Activated effector memory CD4-positive, alpha-beta T cell treated with anti-CD3 and anti-CD28 coated beads, Interleukin-2, amount 50 U/mL, for 16 hours (primary cell): ENCODE results near the gene ENOX1.

ENCODE experiments used
- DNase-seq: peaks from one replicate; pipeline ENCODE4 v3.0.0-alpha.2; 2020

ENOX1 gene

DNA sequence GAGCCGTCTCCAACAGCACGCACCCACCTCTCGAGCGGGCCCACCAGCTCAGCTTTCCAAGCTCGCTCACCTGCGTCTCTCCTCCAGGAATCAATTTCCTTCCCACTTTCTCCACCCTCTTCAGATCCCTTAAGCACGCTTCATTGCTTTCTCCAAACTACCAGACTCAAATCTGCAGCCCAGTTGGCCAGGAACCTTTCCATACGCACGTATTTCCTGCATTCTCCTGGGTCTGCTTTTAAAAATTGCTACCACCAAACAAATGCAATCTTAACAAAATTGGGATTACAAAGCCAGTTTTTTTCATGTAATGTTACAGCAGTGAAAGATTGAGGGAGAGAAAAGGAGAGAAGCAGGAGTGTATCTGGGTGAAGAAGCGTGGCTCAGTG lies 1.5 kb downstream of the ENOX1 start:
- DNase-seq = no peak

DNA sequence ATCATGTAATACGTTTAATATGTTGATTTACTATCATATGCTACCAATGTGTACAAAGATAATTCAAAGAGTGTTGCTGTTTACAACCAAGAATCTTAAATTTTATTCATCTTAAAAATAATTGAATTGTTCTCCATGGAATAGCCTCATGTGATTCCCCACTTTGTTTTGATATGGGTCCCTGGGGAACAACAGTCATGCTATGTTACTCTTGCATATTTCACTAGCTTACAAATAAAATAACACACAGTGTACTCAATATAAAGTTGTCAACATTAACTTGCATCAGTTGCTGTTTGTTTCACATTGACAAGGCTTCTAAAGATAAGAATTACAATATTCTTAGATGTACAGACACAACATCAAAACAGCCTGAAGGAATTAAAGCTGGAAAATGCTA lies 2.3 kb downstream of the ENOX1 start:
- no peak for DNase-seq

DNA sequence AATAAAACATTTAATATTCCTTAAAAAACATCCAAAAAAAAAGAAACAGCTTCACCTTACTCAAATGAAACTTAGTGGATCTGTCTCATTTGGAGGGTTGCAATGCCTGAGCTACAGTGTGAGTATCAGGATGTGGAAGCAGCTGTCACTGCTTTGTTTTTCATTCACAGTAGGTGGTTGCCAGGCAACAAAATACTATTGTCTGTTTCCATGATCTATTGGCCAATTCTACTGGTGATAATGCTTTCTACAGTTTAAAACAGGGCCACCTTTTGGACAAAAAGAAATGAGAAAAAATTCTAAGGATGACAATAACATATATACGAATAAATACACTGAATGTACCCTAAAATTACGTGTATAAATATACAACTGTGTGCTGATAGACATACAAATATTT lies 3.0 kb downstream of the ENOX1 start:
- no peak for DNase-seq

- DNase-seq = no peak
Observed at GRCh38 chr13:43782686-43783085, 4.1 kb downstream of the ENOX1 start.

GRCh38 chr13:43780666-43781065 lies 6.1 kb downstream of the ENOX1 start:
- no peak for DNase-seq

DNA sequence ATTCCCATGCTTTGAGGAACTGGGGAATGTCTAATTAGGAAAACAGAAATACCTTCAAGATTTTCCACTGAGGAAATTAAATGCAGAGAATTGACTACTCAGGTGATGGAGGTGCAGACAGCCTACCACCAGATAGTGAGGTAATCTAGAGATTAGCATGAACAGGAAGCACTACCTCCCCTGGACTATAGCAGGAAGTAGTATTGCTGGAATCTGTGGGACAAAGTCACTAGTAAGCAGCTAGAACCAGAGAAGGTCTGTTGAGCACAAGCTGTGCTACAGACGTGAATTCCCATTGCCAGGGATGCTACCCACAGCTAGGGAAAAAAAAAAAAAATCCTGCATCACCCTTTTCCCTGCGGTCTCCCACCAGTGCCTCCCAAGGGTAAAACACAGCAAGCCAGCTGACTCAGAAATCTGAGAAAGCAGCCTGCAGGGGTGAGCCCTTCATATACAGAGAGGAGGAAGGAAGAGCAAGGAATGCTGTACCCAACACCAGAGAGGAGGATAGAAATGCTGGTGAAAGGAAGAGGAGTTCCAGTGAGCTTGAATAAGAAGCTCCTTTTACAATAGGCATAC lies 10.2 kb downstream of the ENOX1 start:
- DNase-seq = no peak

DNA sequence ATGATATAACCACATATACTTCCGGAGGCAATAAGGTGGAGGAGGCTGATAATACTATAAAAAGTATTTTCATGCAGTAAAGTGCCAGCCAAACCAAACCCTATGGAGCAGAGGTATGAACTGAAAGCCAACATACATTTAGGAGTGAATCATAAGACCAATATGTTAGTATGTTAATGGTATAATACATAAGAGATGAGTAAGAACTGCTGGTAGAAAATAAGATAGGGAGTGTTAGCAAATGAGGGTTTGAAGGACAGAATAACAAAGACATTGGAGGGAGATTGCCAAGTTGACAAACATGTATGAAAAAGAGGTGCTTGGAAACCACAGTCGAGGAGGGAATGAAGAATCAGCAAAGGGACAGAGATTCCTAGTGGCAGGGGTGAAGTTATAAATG lies 10.8 kb downstream of the ENOX1 start:
- no peak for DNase-seq

DNA sequence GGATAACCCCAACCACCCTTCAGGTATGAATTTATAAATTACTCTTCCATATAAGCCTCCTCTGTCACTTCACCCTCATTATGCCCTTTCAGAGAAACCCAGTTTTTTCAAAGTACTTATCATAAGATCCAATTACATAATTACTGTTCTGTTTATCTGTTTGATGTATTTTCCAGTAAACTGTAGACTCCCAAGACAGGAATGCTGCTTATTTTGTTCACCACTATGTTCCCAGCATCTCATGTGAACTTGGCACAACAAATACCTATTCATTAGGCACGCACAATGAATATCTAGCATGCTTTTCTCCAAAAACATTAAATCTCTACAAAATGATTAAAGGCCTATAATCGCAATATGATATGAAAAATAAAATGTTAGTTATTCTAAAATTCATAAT lies 13.2 kb downstream of the ENOX1 start:
- DNase-seq = no peak

GRCh38 chr13:43770871-43771270 lies 15.9 kb downstream of the ENOX1 start:
- DNase-seq = no peak

GRCh38 chr13:43769529-43769928 lies 17.2 kb downstream of the ENOX1 start:
- no peak for DNase-seq

DNA sequence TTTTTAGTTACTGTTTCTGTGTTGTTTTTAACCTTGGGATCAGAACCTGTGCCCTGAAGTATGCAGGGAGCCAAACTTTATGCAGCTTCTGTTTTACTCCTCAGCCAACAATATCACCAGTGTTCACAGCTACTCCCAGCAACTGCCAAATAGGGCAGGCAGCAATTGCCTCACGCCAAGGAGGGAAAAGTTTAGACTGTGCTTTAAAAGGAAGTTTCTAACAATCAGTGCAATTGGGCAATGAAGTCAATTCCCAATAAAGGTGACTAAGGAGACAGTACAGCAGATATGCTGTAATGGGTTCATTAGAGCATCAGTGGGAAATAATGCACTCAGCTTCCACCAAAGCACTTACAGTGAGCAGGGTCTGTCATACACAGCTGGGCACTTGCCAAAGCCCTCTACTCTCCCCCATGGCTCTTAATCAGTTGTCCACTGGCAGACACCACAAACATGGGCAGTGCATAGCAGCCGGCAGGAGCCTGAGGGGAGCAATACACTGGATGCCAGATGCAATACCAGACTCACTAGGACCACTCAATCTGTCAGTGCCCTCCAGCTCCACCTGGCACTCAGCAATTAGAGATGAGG lies 19.3 kb downstream of the ENOX1 start:
- DNase-seq = no peak

GRCh38 chr13:43766725-43767124 lies 20.0 kb downstream of the ENOX1 start:
- DNase-seq = no peak

DNA sequence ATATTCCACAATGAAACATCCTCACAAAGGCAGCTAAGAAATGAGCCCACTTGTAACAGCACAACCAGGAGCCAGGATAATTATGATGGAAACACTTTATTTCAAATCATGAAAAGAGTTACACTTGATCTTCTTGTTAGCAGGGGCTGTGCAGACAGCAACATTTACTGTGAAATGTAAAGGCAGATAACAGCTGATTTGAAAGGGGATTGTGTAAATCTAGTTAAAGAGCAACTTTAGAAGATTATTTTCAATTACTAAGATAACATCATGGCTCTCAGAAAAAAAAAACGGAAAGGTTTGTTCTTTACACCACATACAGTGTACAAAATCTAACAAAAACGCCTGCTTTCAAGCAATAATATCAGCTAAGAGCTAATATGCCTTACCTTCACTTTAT lies 22.4 kb downstream of the ENOX1 start:
- DNase-seq = no peak

DNA sequence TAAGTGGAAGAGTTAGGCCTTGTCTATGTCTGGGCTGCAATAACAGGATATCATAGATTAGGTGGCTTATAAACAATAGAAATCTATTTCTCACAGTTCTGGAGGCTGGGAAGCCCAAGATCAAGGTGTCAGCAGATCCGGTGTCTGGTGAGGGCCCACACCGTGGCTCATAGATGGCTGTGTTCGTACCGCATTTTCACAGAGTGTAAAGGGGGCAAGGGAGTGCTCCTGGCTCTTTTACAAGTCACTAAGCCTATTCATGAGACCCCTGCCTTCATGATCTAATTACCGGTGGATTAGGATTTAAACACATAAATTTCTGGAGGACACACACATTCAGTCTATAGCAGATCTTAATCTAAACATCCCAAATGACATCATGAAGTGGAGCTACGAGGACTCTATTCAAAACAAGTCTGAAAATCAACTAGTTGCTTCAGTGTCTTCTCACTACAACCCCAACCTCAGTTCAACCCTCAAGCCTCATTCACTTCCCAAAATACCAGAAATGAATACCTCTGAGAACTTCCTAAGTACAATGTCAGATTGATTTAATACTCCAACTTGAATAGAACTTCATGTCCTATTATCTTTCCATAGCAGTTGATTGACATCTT lies 23.5 kb downstream of the ENOX1 start:
- no peak for DNase-seq

DNA sequence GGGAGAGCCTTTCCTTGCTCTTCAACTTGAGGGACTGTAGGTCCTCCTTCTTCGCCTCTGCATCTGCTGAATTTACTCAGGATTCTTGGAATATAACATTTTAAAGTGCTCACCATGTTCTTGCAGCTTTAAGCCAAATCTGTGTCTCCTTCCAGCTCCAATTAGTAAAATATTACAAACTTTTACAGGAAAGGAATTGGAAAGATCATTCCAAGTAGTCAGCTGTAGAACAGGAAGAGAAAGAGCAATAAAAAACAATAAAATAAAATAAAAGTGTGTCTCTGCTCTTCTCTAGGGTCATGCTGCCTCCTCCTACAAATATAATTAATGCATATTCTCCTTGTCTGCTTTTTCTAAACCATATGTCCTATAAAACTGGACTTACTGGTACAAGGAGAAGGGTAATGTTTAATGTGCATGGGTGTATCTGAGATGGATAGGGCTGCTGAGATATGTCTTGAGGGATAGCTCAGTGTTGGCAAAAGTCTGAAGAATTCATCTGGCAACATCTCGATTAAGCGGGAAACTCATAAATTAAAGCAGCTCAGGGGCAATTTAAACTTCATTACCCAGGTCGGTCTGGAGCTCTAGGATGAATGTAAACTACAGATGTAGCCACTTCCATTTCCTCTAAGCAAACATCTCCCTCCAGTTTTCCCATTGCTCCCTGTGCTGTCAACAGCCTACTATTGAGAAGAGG lies 25.0 kb downstream of the ENOX1 start:
- DNase-seq = no peak

DNA sequence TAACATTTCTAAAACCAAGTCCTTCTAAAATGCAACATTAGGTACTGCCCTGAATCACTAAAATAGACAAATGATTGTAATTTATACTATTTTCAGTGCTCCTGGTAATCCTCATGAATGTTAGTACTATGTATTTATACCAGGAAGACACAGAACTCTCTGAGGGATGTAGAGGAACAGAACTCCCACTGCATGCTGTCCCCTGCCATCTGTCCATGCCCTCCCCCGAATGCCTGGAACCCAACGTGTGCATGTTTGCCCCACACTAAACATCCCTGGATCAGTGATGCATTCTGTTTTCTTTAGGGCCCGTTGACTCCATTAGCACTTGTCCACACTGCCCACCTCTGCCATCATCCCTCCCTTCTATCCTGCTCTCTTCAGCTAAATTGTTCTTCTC lies 26.5 kb downstream of the ENOX1 start:
- no peak for DNase-seq

DNA sequence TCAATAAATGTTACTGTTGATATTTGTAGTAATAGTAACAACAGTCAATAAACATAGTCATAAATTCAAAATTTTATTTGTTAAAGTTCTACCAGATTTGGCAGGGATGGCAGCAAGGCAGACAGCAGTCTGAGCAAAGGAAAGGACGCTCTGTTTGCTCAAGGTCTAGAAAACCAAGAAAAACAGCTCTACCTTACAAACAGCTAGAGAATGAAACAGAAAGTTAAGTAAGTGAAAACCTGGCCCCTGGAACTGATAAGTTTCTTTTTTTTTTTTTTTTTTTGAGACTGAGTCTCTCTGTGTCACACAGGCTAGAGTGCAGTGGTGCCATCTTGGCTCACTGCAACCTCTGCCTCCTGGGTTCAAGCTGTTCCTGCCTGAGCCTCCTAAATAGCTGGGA lies 27.9 kb downstream of the ENOX1 start:
- DNase-seq = no peak

DNA sequence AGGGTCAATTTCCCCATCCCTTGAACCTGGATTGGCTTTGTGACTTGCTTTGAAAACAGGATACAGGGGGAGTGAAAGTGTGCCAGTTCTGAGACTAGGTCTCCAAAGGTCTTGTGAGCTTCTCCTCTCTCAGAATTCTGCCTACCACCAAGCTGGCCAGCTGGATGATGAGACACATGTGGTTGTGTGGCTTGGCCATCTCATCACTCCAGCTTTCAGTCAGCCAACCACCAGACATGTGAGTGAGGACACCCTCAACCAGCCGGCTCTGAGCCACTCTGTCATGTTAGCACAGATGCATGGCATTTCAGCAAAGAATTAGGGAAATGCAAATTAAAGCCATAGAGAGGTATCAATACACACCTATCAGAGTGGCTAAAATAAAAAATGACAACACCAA lies 29.5 kb downstream of the ENOX1 start:
- no peak for DNase-seq

GRCh38 chr13:43755844-43756243 lies 30.9 kb downstream of the ENOX1 start:
- no peak for DNase-seq

DNA sequence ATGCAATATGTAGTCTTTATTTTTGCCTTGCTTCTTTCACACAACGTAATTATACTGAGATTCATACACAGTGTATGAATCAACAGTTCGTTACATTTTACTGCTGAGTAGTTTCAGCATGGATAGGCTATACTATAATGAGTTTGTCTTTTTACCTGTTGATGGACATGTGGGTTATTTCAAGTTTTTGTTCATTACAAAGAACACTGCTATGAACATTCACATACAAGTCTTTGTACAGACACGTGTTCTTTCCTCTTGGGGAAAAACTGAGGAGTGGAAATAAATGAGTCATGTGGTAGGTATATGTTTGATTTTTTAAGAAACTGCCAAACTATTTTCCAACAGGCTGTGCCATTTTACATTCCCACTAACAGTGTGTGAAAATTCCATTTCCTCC lies 35.1 kb downstream of the ENOX1 start:
- DNase-seq = no peak

DNA sequence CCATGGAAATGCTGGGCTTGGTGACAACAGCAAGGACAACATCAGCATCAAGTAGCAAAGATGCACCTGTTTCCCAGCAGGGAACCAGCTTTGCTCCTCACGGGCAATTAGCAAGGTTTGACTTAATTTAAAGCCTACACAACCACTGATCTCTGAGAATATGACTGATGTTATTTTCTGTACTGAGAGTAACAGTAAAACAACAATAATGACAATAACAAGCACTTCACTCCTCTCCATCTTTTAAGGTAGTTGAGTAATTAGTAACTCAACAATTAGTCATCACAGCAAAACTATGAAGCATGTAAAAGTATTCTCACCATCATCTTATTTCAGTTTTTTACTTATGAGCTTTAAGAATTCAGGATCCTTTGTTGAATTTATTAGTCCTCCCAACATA lies 37.3 kb downstream of the ENOX1 start:
- no peak for DNase-seq

DNA sequence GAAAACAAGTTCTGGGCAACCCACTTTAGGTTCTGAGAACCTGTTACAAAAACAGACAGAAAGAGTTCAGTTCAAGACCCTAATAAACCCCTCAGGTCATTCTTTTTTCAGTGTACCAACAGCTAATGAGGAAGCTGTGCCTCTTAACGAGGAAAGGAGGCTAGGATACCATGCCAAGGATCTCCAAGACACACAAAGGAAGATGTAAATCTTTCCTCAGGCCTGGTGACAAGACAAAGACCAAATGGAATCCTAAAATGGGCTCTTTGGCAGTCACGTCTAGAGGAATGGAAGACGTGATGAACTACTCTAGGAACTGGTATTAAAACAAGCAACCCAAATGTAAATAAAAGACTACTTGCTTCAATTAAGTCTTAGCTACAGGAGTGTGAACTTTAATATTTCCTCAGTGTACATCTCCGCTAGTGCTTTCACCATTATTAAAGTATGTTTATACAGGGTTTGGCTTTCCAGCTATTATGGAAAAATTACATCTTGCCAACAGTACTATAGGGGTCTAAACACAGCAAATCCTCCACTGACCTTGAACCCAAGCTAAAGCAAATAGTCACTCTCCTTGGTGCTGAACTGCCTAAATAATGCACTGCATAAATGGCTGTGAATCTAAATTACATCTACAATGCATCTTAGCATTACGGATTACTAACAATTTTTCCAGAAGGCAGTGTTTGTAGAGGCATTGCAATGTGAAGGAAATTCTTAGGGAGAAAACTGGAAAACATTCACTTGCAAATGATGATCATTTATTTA lies 42.3 kb downstream of the ENOX1 start:
- DNase-seq = no peak

- no peak for DNase-seq
Observed at GRCh38 chr13:43742911-43743310, 43.9 kb downstream of the ENOX1 start.
